Measurements from ENCODE around the gene MAN1B1.
A peak's percentile ranks its signal among the peaks of the same experiment; 100 is the strongest.
"Not testable (repeated sequence)": the region's sequence is repeated elsewhere in the genome, so short reads cannot be mapped to it uniquely, and the experiment has no call there.

MAN1B1 gene

DNA sequence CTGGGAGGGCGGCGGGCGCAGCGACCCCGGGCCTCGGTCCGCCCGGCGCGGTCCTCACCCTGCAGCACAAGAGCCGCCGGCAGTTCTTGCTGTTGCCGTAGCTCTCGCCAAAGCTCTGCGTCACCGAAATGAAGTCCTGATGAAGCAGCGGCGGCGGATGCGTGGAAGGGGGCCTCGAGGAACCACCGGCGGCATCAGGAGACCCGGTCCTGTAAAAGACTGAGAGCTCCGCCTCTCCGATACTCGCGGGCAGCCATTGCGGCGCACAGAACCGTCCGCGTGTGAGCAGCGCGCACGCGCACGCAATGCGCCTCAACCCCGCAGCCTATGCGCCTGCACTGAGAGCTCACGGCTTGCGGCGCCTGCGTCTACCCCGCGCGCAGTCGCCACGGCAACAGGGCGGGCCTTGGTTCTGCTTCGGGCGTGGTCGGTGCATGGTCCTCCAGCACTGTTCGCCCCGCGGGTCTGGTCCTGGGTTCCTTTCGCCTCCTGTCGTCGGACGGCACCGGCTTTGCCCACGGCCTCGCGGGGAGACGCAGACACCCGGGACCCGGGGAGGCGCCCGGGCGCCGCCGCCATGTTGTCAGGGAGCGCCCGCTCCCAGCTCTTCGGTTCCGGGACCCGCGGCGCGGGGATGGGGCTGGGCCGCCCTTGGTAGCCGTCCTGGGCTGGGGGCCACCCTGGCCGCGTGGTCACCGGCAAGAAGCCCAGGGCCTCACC is 42.8 kb downstream of the MAN1B1 start:
- peak overlapping the region; percentile 75 for H3K4me3 ChIP-seq (ENCODE audit: low read length)
- H3K4me2 ChIP-seq (ENCODE audit: low read depth, low read length): peak overlapping the region; percentile 83
- H3K9me2 ChIP-seq (replicated peaks; ENCODE audit: insufficient read depth, low read length): no peaks in the 10 kb centered on the region
- H3F3A ChIP-seq (ENCODE audit: insufficient read depth, low read length): peaks cover 9% of the 10 kb centered on the region; the same call in 1 of the 2 replicates
- H3K4me1 ChIP-seq (ENCODE audit: low read length): 0 out of 2 replicates have a peak, but pooled peaks cover 8% of the 10 kb centered on the region
- H4K20me1 ChIP-seq (ENCODE audit: insufficient read depth, low read length): no peaks in the 10 kb centered on the region
- no peaks in the 10 kb centered on the region for H3K9me3 ChIP-seq (replicated peaks; ENCODE audit: insufficient read depth, low read length)
- H3K79me2 ChIP-seq (ENCODE audit: low read length): no peaks in the 10 kb centered on the region
- no peak overlapping the region for H3K27ac ChIP-seq (ENCODE audit: low read length)
- H3K36me3 ChIP-seq (replicated peaks; ENCODE audit: insufficient read depth, low read length): no peaks in the 10 kb centered on the region
- H3K27me3 ChIP-seq (replicated peaks; ENCODE audit: insufficient read depth, low read length): peaks cover 48% of the 10 kb centered on the region
- peak overlapping the region; percentile 80 for H2AFZ ChIP-seq (ENCODE audit: low read length)
- peak; percentile 87 for DNase-seq
- TF ChIP-seq EZH2phosphoT487 (IDR thresholded peaks at IDR 0.05; ENCODE audit: low read length) (no peak), EZH2 (optimal IDR thresholded peaks at IDR 0.05; ENCODE audit: low read depth, low read length) (no peak)
- TF ChIP-seq, protein P1, sequence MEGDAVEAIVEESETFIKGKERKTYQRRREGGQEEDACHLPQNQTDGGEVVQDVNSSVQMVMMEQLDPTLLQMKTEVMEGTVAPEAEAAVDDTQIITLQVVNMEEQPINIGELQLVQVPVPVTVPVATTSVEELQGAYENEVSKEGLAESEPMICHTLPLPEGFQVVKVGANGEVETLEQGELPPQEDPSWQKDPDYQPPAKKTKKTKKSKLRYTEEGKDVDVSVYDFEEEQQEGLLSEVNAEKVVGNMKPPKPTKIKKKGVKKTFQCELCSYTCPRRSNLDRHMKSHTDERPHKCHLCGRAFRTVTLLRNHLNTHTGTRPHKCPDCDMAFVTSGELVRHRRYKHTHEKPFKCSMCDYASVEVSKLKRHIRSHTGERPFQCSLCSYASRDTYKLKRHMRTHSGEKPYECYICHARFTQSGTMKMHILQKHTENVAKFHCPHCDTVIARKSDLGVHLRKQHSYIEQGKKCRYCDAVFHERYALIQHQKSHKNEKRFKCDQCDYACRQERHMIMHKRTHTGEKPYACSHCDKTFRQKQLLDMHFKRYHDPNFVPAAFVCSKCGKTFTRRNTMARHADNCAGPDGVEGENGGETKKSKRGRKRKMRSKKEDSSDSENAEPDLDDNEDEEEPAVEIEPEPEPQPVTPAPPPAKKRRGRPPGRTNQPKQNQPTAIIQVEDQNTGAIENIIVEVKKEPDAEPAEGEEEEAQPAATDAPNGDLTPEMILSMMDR (IDR thresholded peaks at IDR 0.05; ENCODE audit: low read length): no peak
- H3K9ac ChIP-seq (ENCODE audit: low read length): peak overlapping the region; percentile 47; the same call in 1 of the 2 replicates

DNA sequence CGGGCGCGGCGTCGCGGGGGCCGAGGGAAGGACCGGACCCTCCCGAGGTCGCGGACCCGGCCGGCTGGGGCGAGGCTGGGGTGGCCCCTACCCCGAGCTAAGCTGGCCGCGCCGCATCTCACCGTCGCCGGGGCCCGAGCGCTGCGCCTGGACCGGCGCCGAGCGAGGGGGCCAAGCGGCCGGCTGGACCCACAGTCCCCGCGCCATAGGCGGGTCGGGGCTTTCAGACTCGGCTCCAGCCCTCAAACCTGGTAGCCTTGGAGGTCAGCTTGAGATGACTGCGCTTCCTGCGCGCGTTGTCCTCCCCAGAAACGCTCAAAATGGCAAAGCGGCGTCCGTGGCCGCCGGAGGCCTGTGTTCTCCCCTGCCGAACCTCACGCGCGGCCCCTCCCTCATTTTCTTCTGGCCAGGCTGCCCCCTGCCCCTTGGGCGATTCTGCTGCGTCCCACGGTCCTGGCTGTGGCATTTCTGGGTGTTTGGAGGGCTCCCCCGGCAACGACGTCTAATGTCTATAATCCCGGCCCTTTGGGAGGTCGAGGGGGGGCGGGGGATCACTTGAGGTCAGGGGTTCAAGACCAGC is 43.5 kb downstream of the MAN1B1 start:
- Histone ChIP-seq H3K9me2 (replicated peaks; ENCODE audit: insufficient read depth, low read length) (no peaks in the 10 kb centered on the region), H3K9me3 (replicated peaks; ENCODE audit: insufficient read depth, low read length) (no peaks in the 10 kb centered on the region), H3K27me3 (replicated peaks; ENCODE audit: insufficient read depth, low read length) (peaks cover 54% of the 10 kb centered on the region), H2AFZ (ENCODE audit: low read length) (peak overlapping the region; percentile 80; the same call in 1 of the 2 replicates), H3K4me2 (ENCODE audit: low read depth, low read length) (peak overlapping the region; percentile 83; the same call in 1 of the 2 replicates), H3K4me3 (ENCODE audit: low read length) (peak overlapping the region; percentile 75), H3K27ac (ENCODE audit: low read length) (no peak overlapping the region), H3F3A (ENCODE audit: insufficient read depth, low read length) (peaks cover 9% of the 10 kb centered on the region; the same call in 1 of the 2 replicates), H4K20me1 (ENCODE audit: insufficient read depth, low read length) (no peaks in the 10 kb centered on the region), H3K9ac (ENCODE audit: low read length) (no peak overlapping the region), H3K36me3 (replicated peaks; ENCODE audit: insufficient read depth, low read length) (no peaks in the 10 kb centered on the region), H3K4me1 (ENCODE audit: low read length) (0 out of 2 replicates have a peak, but pooled peaks cover 8% of the 10 kb centered on the region), H3K79me2 (ENCODE audit: low read length) (no peaks in the 10 kb centered on the region)
- TF ChIP-seq, protein P1 (IDR thresholded peaks at IDR 0.05; ENCODE audit: low read length): no peak
- no peak for TF ChIP-seq EZH2 (optimal IDR thresholded peaks at IDR 0.05; ENCODE audit: low read depth, low read length)
- TF ChIP-seq EZH2phosphoT487 (IDR thresholded peaks at IDR 0.05; ENCODE audit: low read length): no peak
- DNase-seq: no peak

DNA sequence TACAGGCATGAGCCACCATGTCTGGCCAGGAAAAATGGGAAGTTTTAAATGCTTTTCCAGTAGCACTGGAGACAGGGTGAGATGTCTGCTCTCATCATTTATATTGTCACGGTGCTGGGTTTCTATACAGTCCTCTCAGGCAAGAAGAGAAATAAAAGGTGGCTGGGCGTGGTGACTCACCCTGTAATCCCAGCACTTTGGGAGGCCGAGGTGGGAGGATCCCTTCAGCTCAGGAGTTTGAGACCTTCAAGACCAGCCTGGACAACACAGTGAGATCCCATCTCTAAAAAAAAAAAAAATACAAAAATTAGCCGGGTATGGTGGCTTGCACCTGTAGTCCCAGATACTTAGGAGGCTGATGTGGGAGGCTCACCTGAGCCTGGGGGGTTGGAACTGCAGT is 47.4 kb downstream of the MAN1B1 start:
- no peak overlapping the region for H3K4me2 ChIP-seq (ENCODE audit: low read depth, low read length)
- H3F3A ChIP-seq (ENCODE audit: insufficient read depth, low read length): no peaks in the 10 kb centered on the region
- no peak overlapping the region for H2AFZ ChIP-seq (ENCODE audit: low read length)
- peaks cover 71% of the 10 kb centered on the region for H3K27me3 ChIP-seq (replicated peaks; ENCODE audit: insufficient read depth, low read length)
- no peaks in the 10 kb centered on the region for H3K9me2 ChIP-seq (replicated peaks; ENCODE audit: insufficient read depth, low read length)
- no peaks in the 10 kb centered on the region for H3K36me3 ChIP-seq (replicated peaks; ENCODE audit: insufficient read depth, low read length)
- H4K20me1 ChIP-seq (ENCODE audit: insufficient read depth, low read length): no peaks in the 10 kb centered on the region
- H3K9ac ChIP-seq (ENCODE audit: low read length): no peak overlapping the region
- H3K27ac ChIP-seq (ENCODE audit: low read length): no peak overlapping the region
- no peaks in the 10 kb centered on the region for H3K9me3 ChIP-seq (replicated peaks; ENCODE audit: insufficient read depth, low read length)
- H3K4me3 ChIP-seq (ENCODE audit: low read length): no peak overlapping the region
- H3K4me1 ChIP-seq (ENCODE audit: low read length): no peaks in the 10 kb centered on the region
- no peak for DNase-seq
- TF ChIP-seq, protein P1 (IDR thresholded peaks at IDR 0.05; ENCODE audit: low read length): no peak
- TF ChIP-seq EZH2 (optimal IDR thresholded peaks at IDR 0.05; ENCODE audit: low read depth, low read length) (no peak), EZH2phosphoT487 (IDR thresholded peaks at IDR 0.05; ENCODE audit: low read length) (no peak)
- H3K79me2 ChIP-seq (ENCODE audit: low read length): no peaks in the 10 kb centered on the region

DNA sequence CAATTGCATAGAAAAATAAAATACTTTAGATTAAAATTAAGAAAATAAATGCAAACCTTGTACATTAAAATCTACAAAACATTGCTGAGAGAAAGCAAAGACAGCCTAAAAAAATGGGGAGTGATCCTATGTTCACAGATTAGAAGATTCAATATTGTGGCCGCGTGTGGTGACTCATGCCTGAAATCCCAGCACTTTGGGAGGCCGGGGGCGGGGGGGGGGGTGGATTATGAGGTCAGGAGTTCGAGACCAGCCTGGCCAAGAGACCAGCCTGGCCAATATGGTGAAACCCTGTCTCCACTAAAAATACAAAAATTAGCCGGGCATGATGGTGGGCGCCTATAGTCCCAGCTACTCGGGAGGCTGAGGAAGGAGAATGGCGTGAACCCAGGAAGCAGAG is 48.4 kb downstream of the MAN1B1 start:
- not testable (repeated sequence) for H3K27ac ChIP-seq (ENCODE audit: low read length); DNase-seq; H3K4me2 ChIP-seq (ENCODE audit: low read depth, low read length); H3K9ac ChIP-seq (ENCODE audit: low read length); H3K9me3 ChIP-seq (replicated peaks; ENCODE audit: insufficient read depth, low read length); H3K79me2 ChIP-seq (ENCODE audit: low read length); H3F3A ChIP-seq (ENCODE audit: insufficient read depth, low read length); H2AFZ ChIP-seq (ENCODE audit: low read length); H4K20me1 ChIP-seq (ENCODE audit: insufficient read depth, low read length); H3K36me3 ChIP-seq (replicated peaks; ENCODE audit: insufficient read depth, low read length); H3K4me3 ChIP-seq (ENCODE audit: low read length); H3K4me1 ChIP-seq (ENCODE audit: low read length); H3K9me2 ChIP-seq (replicated peaks; ENCODE audit: insufficient read depth, low read length)
- H3K27me3 ChIP-seq (replicated peaks; ENCODE audit: insufficient read depth, low read length): peaks cover 79% of the 10 kb centered on the region

All from MM.1S (cell line).